ENCODE data around the gene IQCN.

IQCN gene

DNA sequence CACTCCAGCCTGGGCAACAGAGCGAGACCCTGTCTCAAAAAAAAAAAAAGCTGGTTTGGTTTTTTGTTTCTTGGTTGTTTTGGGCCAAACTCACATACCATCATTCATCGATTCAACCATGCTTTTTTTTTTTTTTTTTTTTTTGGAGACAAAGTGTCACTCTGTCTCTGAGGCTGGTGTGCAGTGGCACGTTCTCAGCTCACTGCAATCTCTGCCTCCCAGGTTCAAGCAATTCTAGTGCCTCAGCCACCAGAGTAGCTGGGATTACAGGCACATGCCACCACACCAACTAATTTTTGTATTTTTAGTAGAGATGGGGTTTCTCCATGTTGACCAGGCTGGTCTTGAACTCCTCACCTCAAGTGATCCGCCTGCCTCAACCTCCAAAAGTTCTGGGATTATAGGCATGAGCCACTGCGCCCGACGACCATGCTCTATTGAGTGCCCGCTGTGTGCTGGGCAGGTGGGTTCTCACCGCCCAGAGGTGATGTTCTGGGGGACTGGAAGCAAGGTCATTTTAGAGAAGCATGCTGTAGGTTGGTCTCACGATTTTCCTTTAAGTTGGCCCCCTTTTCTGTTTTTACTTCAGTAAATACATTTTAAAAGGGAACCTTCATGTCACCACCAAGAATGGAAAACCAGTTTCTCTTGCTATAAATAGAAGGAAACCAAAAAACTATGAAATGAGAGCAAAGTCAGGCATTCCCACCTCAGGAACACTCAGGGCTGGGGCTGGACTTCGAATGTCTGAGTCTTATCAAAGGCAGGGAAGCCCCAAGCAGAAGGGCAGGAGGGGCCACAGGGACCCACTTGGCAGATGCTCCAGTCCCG is 15.4 kb upstream of the IQCN start:
- DNase-seq = no peak

- no peak for DNase-seq
Observed at GRCh38 chr19:18287836-18288772, 13.9 kb upstream of the IQCN start.

DNA sequence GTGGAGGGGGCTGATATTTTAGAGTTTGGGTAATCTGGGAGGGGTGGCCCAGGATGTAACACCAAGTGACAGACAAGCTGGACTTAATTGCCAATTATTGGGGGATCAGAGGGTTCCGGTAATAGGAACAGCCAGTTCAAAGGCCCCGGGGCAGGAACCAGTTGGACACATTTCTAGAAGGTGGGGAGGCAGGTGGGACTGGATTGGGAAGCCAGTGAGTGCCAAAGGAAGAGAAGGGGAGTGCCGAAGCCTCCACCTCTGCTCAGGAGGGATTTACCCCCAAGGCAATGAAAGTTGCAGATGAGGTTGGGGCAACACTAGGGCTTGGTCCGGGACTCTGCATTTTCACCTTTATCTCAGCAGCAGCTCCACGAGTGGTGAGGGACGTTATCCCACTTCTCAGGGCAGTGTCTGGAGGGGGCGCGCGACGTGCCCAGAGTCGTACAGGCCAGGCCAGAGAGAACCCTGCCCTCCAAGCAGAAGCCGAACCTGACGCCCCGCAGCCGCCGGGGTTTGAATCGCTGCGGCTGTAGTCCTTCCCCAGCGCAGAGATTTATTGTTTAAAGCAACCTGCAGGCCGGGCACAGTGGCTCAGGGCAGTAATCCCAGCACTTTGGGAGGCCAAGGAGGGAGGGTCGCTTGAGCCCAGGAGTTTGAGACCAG is 12.9 kb upstream of the IQCN start:
- DNase-seq = no peak

DNA sequence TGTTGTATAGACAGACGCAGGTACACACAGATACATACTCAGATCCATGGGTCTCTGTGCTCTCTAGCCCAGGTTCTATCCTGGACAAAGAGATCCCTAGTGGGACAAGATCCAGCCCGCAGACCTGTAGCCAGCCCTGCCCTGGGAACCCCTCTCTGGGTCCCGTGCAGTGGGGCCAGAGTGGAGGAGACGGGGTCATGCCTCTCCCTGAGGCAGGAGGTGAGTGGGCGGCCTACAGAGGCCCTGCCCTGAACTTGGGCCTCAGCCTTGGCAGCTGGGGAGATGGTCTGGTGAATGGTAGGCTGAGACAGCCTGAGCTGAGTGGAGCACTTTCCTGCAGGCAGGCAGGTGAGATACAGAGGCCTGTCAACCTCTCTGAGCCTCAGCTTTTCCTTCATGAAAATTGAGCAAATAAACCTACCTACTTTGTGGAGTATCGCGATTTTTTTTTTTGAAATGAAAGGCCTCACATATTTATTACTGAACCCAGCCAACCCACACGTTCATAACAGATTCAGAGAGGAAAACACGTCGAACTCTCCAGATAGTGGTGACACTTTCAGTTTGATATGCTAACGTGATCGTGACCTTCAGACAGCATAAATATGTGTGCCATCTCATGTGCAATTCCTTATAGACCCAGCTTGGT is 10.6 kb upstream of the IQCN start:
- no peak for DNase-seq

DNA sequence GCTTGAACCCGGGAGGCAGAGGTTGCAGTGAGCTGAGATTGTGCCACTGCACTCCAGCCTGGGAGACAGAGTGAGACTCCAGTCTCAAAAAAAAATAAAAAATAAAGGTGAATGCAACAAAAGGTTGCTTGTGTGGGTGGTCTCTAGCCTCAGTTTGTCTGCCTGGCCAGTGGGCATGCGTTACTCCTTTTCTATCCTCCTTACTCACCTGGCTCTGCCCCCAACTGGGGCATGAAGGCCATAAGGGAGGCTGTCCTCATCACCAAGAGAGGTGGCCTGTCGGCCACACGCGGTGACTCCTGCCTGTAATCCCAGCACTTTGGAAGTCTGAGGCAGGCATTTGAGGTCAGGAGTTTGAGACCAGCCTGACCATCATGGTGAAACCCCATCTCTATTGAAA is 9.1 kb upstream of the IQCN start:
- no peak for DNase-seq

DNA sequence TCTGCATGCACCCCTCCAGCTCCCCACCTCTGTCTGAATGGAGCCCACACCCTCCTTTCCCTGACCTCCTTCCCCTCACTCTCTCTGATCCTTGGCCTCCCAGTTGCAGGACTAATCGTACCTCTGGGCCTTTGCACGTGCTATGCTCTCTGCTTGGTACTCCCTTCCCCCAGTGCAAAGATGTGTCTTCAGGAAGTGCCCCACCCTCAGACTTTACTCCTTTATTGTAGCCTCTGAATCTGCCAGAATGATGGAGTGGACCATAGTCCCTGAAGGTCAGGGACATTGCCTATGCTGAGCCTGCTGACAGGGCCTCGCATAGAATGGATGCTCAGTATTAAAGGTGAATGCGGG is 8.5 kb upstream of the IQCN start:
- no peak for DNase-seq

- peak in 11 of 56 donors; percentile 52 to 98 (median 68) for DNase-seq
Observed at GRCh38 chr19:18282021-18282787, 8.0 kb upstream of the IQCN start.

GRCh38 chr19:18281082-18282020 is 7.1 kb upstream of the IQCN start, which contains the start of gene JUND:
JUND (minus strand) TSS chr19:18281622; CDS start chr19:18281484, 138 bp downstream.
- DNase-seq = peak; percentile 77 to 100 (median 96)

GRCh38 chr19:18280247-18281081 is 6.2 kb upstream of the IQCN start:
- peak in 54 of 56 donors; percentile 12 to 79 (median 56) for DNase-seq

- DNase-seq = peak in 55 of 56 donors; percentile 48 to 95 (median 86)
Observed at GRCh38 chr19:18279516-18280246, 5.4 kb upstream of the IQCN start.

DNA sequence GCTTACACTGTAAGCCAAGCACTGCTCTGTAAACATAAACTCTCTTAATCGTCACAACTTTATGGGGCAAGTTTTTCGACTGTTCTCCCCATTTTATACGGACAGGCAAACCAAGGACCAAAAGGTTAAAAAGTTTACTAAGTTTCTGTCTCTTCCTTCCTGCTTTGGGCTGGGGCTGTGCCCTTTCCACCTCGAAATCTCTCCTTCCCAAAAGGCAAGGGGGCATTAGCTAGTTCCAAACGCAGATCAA is 4.9 kb upstream of the IQCN start:
- no peak for DNase-seq

DNA sequence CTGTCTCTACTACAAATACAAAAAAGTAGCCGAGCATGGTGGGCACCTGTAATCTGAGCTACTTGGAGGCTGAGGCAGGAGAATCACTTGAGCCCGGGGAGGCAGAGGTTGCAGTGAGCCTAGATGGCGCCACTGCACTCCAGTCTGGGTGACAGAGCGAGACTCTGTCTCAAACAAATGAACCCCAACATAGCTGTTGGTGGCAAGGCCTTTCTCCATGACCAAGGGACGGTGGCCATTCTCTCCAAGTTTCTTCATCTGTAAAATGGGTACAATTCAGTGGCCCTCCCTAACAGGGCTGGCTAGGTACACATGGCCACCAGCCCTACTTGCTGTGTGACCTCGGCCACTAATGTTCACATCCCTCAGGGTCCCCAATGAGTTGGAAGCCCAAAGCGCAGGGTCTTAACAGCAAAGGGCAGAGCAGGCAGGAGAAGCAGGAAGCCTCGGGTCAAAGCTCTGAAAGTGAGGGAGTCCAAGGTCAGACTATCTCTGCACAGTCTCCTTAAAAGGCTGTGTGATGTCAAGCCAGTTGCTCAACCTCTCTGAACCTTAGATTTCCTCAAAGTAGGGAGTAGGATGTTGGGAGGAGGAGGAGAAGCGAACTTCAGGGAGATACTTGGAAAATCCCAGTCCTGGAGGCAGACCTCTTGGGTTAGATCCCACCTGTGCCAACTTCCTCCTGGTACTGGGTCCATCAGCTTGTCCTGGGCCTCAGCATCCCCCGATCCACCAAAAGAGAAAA is 4.4 kb upstream of the IQCN start:
- peak in 4 of 56 donors; percentile 6 to 32 (median 23) for DNase-seq

GRCh38 chr19:18274781-18275356 is 617 bp upstream of the IQCN start:
- DNase-seq = peak in 52 of 56 donors; percentile 6 to 87 (median 58)

DNA sequence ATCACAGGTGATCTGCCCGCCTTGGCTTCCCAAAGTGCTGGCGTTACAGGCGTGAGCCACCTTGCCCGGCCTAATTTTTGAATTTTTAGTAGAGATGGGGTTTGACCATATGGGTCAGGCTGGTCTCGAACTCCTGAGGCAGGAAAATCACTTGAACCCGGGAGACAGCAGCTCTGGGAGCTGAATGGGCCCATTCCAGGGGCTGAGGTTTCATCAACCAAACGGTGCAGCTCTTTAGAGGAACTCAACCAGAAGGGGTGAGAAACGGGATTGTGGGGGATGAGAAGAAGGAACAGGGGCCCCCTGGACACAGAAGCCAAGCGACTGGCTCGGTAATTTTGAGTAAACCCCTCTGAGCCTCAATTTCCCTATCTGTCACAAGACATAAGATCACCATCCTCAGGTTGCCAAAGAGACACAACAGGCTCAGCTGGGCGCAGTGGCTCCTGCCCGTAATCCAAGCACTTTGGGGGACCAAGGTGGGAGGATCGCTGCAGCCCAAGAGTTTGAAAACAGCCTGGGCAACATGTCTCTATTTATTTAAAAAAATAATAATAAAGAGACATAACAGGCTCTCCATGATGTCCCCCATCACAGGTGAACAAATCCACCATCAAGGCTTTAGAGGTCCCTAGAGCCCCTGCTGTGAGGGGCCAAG is 562 bp downstream of the IQCN start:
- DNase-seq = no peak

DNA sequence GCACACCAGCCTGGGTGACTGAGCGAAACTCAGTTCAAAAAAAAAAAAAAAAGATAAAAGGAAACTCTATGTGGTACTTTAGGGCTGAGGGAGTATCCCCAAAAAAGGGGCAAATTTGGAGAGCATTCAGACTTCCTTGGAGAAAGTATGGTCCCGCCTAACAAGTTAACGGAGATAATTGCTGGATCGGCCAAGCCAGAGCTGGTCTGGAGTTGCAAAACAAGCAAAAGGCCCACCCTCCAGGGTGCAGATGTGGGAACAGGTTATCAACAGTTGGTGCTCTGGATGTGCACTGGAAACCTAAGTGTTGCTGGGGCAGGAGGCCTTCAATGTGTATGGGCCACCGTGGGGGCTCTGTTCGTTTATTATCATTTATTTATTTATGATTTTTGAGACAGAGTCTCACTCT is 2.8 kb downstream of the IQCN start:
- no peak for DNase-seq

DNA sequence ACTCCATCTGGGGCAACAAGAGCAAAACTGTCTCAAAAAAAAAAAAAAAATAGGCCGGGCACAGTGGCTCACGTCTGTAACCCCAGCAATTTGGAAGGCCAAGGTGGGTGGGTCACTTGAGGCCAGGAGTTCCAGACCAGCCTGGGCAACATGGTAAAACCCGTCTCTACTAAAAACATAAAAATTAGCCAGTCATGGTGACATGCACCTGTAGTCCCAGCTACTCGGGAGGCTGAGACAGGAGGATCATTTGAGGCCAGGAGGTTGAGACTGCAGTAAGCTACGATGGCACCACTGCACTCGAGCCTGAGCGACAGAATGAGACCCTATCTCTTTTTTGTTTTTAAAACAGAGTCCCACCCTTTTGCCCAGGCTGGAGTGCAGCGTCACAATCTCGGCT is 3.9 kb downstream of the IQCN start:
- no peak for DNase-seq

All from amygdala (tissue), 56 donors.